GM13976 (cell line): ENCODE data around the gene SLAIN2.

Source experiments
- DNase-seq: peaks from one replicate; pipeline ENCODE4 v3.0.0; 2012; ENCODE audit warnings: low spot score
- CTCF ChIP-seq: IDR thresholded peaks from 2 replicates; pipeline ENCODE4 v1.5.1; 2012; ENCODE audit warnings: borderline replicate concordance, mild to moderate bottlenecking; ENCODE audit not compliant: insufficient read depth; ENCODE audit errors: extremely low read depth, missing control alignments, control extremely low read depth
- in situ Hi-C: fragments of 300-500 bp; cut with MboI; formaldehyde crosslinking; loops from one replicate; pipeline ENCODE4 v1.12.0; 2022; ENCODE audit warnings: low sequenced_read_pairs, mixed read lengths, inconsistent platforms; ENCODE audit not compliant: unreplicated experiment

The SLAIN2 gene

DNA sequence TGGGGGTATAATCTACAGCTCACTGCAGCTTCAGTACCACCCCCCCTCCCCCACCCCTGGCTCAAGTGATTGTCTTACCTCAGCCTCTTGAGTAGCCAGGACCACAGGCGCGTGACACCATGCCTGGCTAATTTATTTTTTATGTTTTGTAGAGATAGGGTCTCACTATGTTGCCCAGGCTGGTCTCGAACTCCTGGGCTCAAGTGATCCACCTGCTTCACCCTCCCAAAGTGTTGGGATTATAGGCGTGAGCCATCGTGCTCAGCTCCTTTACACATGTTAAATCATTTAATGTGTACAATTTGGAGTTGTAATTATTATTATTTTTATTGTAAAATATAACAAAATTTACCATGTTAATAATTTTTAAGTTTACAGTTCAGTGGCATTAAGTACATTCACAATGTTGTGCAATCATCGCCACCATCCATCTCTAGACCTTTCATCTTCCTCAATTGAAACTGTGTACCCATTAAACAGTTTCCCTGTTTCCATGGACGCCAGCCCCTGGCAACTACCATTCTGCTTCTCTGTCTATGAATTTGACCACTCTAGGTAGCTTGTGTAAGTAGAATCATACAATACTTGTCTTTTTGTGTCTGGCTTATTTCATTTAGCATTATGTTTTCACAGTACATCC is 6.1 kb downstream of the SLAIN2 start:
- in situ Hi-C loops, result no loop called here
- DNase-seq, result no peak

DNA sequence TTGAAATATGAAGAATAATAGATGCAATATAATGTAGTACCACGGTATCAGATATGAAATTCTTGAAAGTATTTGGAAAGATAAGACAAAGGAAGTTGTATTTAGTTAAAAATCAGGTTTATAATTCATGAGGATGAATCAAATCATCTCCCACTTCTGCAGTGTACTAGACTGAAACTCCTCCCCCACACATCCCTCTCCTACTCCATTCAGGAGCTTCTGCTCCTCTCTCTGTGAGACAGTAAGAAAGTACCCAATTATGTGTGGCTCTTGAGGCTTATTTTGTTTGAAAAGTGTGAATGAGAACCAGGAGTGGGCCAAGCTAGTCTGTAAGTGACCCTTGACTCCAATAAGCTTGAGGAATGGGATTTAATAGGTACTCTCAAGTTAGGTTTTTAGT is 9.5 kb downstream of the SLAIN2 start:
- in situ Hi-C loops, result no loop called here
- DNase-seq, result no peak
- no peak for TF ChIP-seq CTCF

More for the DNA sequence above, 6.1 kb downstream of the SLAIN2 start:
- TF ChIP-seq CTCF, result no peak

DNA sequence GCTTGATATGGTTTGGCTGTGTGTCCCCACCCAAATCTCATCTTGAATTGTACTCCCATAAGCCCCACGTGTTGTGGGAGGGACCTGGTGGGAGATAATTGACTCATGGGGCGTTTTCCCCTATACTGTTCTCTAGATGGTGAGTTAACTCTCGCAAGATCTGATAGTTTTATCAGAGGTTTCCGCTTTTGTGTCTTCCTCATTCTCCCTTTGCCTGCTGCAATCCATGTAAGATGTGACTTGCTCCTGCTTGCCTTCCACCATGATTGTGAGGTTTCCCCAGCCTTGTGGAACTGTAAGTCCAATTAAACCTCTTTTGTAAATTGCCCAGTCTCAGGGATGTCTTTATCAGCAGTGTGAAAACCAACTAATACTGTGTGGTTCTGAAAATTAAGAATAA is 11.5 kb downstream of the SLAIN2 start:
- TF ChIP-seq CTCF, result no peak
- DNase-seq, result no peak
- in situ Hi-C loops, result no loop called here

DNA sequence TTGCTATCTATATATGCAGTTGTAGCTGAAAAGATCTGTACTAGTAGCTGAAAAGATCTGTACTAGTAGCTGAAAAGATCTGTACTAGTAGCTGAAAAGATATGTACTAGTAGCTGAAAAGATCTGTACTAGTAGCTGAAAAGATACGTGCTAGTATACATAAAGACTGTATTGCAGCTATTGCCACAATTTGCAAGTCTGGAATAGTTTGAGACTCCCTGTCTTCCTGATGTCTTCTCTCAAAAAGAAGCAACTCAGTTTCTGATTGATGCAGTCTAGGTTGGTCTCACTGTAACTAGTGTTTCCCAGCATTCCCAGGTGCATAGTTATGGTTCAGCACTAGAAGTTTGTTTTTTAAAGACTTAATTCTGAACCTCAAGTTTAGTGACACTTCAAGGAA is 15.0 kb downstream of the SLAIN2 start:
- TF ChIP-seq CTCF, result no peak
- in situ Hi-C loops, result no loop called here
- no peak for DNase-seq

DNA sequence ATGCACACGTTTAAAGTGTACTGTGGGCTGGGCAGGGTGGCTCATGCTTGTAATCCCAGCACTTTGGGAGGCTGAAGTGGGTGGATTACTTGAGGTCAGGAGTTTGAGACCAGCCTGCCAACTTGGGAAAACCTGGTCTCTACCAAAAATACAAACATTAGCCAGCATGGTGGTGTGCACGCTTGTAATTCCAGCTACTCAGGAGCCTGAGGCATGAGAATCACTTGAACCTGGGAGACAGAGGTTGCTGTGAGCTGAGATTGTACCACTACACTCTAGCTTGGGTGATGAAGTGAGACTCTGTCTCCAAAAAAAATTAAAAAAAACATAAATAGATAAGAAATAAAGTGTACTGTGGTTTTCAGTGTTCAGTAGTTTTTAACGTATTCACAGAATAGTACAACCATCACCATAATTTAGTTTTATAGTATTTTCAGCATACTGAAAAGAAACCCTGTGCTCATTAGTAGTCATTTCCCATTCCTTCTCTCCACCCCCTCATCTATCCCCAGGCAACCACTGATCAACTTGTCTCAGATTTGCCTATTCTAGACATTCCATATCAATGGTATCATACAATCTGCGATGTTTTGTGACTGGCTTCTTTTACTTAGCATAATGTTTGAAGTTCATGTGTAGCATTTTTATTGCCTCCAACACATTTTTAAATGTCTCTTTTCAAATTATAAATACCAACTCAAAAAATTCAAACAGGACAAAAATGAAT is 19.1 kb downstream of the SLAIN2 start:
- TF ChIP-seq CTCF, result no peak
- DNase-seq, result no peak
- in situ Hi-C loops, result no loop called here

DNA sequence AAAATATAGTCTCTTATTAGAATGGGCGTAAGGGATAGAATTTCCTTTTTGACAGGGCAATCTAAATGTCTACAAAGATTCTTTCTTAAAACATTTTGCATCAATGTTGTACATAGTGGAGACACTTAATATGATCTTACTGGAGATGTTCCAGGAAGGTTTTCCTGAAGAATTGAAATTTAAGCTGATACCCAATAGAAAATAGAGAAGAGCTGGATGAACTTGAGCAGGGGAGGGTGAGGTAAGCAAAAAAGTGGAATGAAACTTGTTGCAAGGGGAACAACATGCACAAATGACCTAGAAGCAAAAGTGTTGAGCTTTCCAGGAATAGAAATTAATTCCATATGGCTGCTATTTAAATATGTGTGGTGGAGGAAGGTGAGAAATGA is 19.7 kb downstream of the SLAIN2 start:
- in situ Hi-C loops, result no loop called here
- no peak for DNase-seq

More for the DNA sequence above, 19.7 kb downstream of the SLAIN2 start:
- TF ChIP-seq CTCF, result no peak
